KMS-11 (cell line): ENCODE data around the gene RALBP1.

ENCODE experiments used
- H2AFZ ChIP-seq: fragments of 200-600 bp; sonication (generic); 2 replicates; pipeline ENCODE4 v1.6.1; 2016; ENCODE audit warnings: antibody characterized with exemption, mixed run types, low read depth
- H3K27ac ChIP-seq: fragments of 200-600 bp; sonication (generic); 2 replicates; pipeline ENCODE4 v1.6.1; 2016; ENCODE audit warnings: mild to moderate bottlenecking, mixed run types
- H3K27me3 ChIP-seq: fragments of 200-600 bp; sonication (generic); 2 replicates; pipeline ENCODE4 v1.6.1; 2017; ENCODE audit warnings: mild to moderate bottlenecking, low read depth, mixed run types, moderate library complexity; ENCODE audit not compliant: insufficient read depth
- H3K36me3 ChIP-seq: fragments of 200-600 bp; sonication (generic); 2 replicates; pipeline ENCODE4 v1.6.1; 2017; ENCODE audit warnings: mild to moderate bottlenecking, mixed run types; ENCODE audit not compliant: insufficient read depth
- H3K4me1 ChIP-seq: fragments of 200-600 bp; sonication (generic); 2 replicates; pipeline ENCODE4 v1.6.1; 2016; ENCODE audit warnings: mild to moderate bottlenecking, low read depth, mixed run types; ENCODE audit not compliant: poor library complexity, severe bottlenecking
- H3K4me2 ChIP-seq: fragments of 200-600 bp; sonication (generic); 2 replicates; pipeline ENCODE4 v1.7.0; 2016; ENCODE audit warnings: mild to moderate bottlenecking, mixed run types
- H3K4me3 ChIP-seq: fragments of 200-600 bp; sonication (generic); IDR thresholded peaks from 2 replicates; pipeline ENCODE4 v1.6.1; 2017; ENCODE audit warnings: low read depth, low read length, mixed read lengths; ENCODE audit not compliant: insufficient read depth
- H3K79me2 ChIP-seq: fragments of 200-600 bp; sonication (generic); 2 replicates; pipeline ENCODE4 v1.6.1; 2016; ENCODE audit warnings: low read depth, mixed run types; ENCODE audit not compliant: insufficient read depth
- H3K9ac ChIP-seq: fragments of 200-600 bp; sonication (generic); 2 replicates; pipeline ENCODE4 v1.6.1; 2016; ENCODE audit warnings: mild to moderate bottlenecking, mixed run types
- H4K20me1 ChIP-seq: fragments of 200-600 bp; sonication (generic); 2 replicates; pipeline ENCODE4 v1.6.1; 2016; ENCODE audit warnings: mild to moderate bottlenecking, mixed run types; ENCODE audit not compliant: insufficient read depth
- TF ChIP-seq, protein P1 (sequence below): fragments of 200-600 bp; sonication (generic); conservative IDR thresholded peaks from 2 replicates; pipeline ENCODE4 v1.6.1; 2017; ENCODE audit warnings: low read depth, mild to moderate bottlenecking, antibody characterized with exemption, low read length, moderate library complexity, mixed read lengths

RALBP1 gene

DNA sequence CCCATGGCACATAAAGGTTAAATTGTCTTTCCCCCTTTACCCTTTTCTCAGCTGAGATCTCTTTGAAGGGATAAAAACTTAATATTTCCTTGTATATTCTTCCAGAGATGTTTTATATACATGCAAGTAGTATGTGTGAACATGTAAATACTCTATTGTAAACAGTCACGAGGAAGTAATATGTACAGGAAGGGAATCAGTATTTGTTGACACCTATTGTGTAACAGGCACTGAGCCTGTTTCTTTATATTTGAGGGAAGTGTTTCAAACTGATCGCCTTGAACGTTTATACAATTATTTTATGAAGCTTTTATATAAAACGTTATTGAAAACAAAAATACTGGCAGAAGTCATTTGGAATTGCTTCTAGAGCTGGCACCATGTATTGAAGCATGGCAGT, 13.2 kb downstream of the RALBP1 start:
- Histone ChIP-seq H2AFZ (no peak overlapping the region), H3K4me3 (no peak overlapping the region), H3K36me3 (no peaks in the 10 kb centered on the region), H4K20me1 (no peaks in the 10 kb centered on the region), H3K27ac (no peak overlapping the region), H3K27me3 (no peaks in the 10 kb centered on the region), H3K4me2 (no peak overlapping the region), H3K79me2 (peaks cover 72% of the 10 kb centered on the region), H3K4me1 (peaks cover 9% of the 10 kb centered on the region), H3K9ac (no peak overlapping the region)
- TF ChIP-seq, protein P1, sequence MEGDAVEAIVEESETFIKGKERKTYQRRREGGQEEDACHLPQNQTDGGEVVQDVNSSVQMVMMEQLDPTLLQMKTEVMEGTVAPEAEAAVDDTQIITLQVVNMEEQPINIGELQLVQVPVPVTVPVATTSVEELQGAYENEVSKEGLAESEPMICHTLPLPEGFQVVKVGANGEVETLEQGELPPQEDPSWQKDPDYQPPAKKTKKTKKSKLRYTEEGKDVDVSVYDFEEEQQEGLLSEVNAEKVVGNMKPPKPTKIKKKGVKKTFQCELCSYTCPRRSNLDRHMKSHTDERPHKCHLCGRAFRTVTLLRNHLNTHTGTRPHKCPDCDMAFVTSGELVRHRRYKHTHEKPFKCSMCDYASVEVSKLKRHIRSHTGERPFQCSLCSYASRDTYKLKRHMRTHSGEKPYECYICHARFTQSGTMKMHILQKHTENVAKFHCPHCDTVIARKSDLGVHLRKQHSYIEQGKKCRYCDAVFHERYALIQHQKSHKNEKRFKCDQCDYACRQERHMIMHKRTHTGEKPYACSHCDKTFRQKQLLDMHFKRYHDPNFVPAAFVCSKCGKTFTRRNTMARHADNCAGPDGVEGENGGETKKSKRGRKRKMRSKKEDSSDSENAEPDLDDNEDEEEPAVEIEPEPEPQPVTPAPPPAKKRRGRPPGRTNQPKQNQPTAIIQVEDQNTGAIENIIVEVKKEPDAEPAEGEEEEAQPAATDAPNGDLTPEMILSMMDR, result no peak

DNA sequence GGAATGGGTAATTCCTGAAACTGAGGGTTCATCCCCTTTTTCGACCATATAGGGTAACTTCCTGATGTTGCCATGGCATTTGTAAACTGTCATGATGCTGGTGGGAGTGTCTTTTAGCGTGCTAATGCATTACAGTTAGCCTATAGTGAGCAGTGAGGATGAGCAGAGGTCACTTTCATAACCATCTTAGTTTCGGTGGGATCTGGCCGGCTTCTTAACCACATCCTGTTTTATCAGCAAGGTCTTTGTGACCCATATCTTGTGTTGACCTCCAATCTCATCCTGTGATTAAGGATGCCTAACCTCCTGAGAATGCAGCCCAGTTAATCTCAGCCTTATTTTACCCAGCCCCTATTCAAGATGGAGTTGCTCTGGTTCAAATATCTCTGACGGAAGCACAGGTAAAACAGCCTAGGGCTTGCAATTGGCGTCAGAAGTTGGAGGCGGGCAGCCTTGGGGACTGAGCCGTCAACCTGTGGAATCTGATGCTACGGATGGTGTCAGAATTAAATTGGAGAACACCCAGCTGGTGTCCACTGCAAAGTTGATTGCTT, 19.5 kb downstream of the RALBP1 start:
- Histone ChIP-seq H4K20me1 (no peaks in the 10 kb centered on the region), H3K27ac (peak overlapping the region; percentile 40; the same call in 1 of the 2 replicates), H3K9ac (no peak overlapping the region), H3K36me3 (no peaks in the 10 kb centered on the region), H3K27me3 (no peaks in the 10 kb centered on the region), H2AFZ (no peak overlapping the region), H3K4me2 (peak overlapping the region; percentile 75), H3K4me3 (no peak overlapping the region), H3K79me2 (peaks cover 41% of the 10 kb centered on the region), H3K4me1 (peaks cover 34% of the 10 kb centered on the region)
- TF ChIP-seq, protein P1, result no peak

DNA sequence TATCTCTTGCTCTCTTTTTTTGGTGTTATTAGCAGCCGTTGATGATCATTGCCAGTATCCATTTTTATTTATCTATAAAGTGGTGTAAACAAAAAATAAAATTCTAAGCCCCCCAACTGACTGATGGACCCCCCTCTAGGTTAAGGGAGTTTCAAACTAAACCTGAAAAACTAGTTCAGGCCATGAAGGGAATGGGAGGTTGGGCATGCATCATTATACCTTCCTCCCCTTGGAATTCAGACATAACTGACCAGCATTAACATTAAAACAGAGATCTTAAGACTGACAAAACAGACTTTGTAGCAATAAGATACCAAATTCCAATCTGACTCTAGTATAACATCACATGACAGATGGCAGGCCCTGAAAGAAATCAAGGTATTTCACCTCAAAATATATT, 20.2 kb downstream of the RALBP1 start:
- H4K20me1 ChIP-seq, result no peaks in the 10 kb centered on the region
- H3K79me2 ChIP-seq, result peaks cover 38% of the 10 kb centered on the region
- H3K9ac ChIP-seq, result no peak overlapping the region
- no peak overlapping the region for H2AFZ ChIP-seq
- H3K27ac ChIP-seq, result no peak overlapping the region
- H3K4me1 ChIP-seq, result peaks cover 34% of the 10 kb centered on the region
- no peak overlapping the region for H3K4me3 ChIP-seq
- peak overlapping the region; percentile 75; the same call in 1 of the 2 replicates for H3K4me2 ChIP-seq
- no peaks in the 10 kb centered on the region for H3K36me3 ChIP-seq
- no peaks in the 10 kb centered on the region for H3K27me3 ChIP-seq
- TF ChIP-seq, protein P1, result no peak

DNA sequence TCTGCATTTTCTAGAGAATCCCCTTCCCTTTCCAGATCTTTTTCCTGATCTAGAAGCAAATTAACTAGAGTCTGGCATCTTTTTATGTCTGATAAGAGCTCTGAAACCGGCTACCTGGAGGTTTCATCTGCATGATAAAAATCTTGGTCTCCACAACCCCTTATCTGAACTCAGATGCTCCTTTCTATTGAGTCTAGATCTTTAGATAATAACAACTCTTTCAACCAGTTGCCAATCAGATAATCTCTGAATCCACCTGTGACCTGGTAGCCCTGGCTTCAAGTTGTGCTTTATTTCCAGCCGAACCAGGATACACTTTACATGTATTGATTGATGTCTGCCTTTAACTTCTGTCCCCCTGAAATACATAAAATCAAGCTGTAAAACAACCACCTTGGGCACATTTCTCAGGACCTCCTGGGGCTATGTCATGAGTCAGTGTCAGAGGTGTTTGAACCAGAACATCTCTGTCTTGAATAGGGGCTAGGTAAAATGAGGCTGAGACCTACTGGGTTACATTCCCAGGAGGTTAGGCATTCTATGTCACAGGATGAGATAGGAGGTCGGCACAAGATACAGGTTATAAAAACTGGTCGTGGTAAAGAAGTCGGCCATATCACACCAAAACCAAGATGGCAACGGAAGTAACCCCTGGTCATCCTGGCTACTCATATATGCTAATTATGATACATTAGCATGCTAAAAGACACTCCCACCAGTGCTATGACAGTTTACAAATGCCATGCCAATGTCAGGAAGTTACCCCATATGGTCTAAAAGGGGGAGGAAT, 20.8 kb downstream of the RALBP1 start:
- no peak overlapping the region; the same call in 1 of the 2 replicates for H3K4me2 ChIP-seq
- TF ChIP-seq, protein P1, result no peak
- H3K4me1 ChIP-seq, result peaks cover 34% of the 10 kb centered on the region
- H3K27me3 ChIP-seq, result no peaks in the 10 kb centered on the region
- no peaks in the 10 kb centered on the region for H3K36me3 ChIP-seq
- no peak overlapping the region for H2AFZ ChIP-seq
- no peak overlapping the region for H3K27ac ChIP-seq
- H3K4me3 ChIP-seq, result no peak overlapping the region
- H3K9ac ChIP-seq, result no peak overlapping the region
- peaks cover 33% of the 10 kb centered on the region for H3K79me2 ChIP-seq
- H4K20me1 ChIP-seq, result no peaks in the 10 kb centered on the region
